Astrocyte of the spinal cord (primary cell): Measurements from ENCODE around the gene SET.

ENCODE experiments used
- DNase-seq: peaks from one replicate; pipeline ENCODE4 v3.0.0; 2011; ENCODE audit warnings: low read depth, low spot score
- H3K4me3 ChIP-seq: 2 replicates; pipeline ENCODE4 v1.5.1; 2011; ENCODE audit warnings: low read depth, mild to moderate bottlenecking, low read length, moderate library complexity
- in situ Hi-C: cut with HindIII; loops from 2 replicates; pipeline ENCODE4 v1.10.0; 2017; ENCODE audit warnings: low sequenced_read_pairs
- TF ChIP-seq, protein P1 (sequence below): IDR thresholded peaks from 2 replicates; pipeline ENCODE4 v1.5.1; 2012; ENCODE audit warnings: low read depth, mild to moderate bottlenecking, low read length, inconsistent platforms

Gene SET

DNA sequence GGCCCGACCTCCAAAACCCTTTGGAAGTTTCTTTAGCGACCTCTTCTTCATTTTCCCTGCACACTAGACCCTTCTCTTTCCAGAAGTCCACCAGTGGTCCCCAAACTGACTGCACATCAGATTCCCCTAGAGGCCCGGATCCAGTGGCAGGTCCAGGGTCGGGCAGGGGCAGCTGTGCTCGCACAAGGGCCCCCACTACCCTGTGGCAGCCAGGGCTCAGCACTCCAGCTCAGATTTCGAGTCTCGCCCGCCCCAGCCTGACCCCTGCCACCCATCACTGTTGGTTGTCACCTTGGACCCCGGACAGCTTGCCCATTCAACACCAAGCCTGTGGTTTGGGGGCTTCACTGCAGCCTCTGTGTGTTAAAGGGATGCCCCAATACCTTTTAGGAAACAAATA lies 42.7 kb downstream of the SET start:
- TF ChIP-seq, protein P1, sequence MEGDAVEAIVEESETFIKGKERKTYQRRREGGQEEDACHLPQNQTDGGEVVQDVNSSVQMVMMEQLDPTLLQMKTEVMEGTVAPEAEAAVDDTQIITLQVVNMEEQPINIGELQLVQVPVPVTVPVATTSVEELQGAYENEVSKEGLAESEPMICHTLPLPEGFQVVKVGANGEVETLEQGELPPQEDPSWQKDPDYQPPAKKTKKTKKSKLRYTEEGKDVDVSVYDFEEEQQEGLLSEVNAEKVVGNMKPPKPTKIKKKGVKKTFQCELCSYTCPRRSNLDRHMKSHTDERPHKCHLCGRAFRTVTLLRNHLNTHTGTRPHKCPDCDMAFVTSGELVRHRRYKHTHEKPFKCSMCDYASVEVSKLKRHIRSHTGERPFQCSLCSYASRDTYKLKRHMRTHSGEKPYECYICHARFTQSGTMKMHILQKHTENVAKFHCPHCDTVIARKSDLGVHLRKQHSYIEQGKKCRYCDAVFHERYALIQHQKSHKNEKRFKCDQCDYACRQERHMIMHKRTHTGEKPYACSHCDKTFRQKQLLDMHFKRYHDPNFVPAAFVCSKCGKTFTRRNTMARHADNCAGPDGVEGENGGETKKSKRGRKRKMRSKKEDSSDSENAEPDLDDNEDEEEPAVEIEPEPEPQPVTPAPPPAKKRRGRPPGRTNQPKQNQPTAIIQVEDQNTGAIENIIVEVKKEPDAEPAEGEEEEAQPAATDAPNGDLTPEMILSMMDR, result no peak
- in situ Hi-C loops, result no loop called here
- H3K4me3 ChIP-seq, result no peak overlapping the region
- no peak for DNase-seq

DNA sequence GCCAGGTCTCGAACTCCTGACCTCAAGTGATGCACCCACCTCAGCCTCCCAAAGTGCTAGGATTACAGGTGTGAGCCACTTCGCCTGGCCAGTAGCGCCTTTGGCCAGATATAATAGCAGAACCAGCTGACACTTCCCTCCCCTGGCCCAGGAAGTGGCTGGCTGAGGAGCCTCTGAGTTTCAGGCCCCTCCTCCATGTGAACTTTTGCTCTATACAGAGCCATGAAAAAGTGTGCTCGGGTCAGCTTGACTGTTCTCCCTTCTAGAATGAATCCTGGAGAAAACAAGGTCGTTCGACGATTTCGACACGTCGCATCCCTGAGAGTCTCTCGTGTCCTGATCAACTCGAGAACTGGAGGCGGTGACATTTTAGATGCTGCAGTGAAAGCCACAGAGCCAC lies 43.6 kb downstream of the SET start:
- TF ChIP-seq, protein P1, result no peak
- H3K4me3 ChIP-seq, result no peak overlapping the region
- no peak for DNase-seq
- in situ Hi-C loops, result no loop called here

DNA sequence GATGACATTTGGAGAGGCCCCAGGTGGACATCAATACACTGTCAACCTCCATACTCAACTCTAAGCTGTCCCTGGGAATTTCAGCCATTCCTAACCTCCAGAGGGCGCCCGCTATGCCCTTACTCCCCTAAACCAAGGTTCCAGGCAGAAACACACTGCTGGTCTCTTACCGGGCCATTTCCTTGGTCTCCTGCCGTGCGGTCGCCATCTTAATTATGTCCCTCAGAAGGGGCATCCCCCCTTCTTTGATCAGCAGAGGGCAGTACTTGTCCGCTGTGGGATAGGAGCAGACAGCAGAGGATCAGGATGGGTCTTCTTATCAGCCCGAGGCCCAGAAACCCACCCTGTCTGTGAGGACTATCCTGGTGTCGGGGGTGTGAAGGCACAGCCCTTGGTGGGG lies 44.2 kb downstream of the SET start:
- DNase-seq, result peak; percentile 87
- TF ChIP-seq, protein P1, result peak; percentile 83
- H3K4me3 ChIP-seq, result peak overlapping the region; percentile 1
- in situ Hi-C loops, result no loop called here

DNA sequence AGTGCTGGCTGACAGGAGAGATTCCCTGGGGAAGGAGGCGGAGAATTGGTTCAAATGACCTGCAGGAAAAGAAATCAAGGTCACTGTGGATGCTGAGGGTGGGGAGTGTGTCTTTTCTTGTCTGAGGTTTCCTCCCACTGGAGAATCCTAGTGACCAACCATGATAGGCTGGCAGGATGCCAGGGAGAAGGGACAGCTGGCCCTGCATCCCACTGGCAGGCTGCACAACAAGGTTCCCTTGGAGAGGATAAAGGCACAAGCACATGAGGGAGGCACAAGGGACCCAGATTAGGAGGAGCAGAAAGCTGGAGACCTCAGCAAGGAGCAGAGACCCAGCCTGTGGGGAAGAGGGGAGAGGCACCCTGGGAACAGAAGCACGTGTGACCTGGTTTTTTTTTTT lies 46.4 kb downstream of the SET start:
- in situ Hi-C loops, result no loop called here
- H3K4me3 ChIP-seq, result no peak overlapping the region

DNA sequence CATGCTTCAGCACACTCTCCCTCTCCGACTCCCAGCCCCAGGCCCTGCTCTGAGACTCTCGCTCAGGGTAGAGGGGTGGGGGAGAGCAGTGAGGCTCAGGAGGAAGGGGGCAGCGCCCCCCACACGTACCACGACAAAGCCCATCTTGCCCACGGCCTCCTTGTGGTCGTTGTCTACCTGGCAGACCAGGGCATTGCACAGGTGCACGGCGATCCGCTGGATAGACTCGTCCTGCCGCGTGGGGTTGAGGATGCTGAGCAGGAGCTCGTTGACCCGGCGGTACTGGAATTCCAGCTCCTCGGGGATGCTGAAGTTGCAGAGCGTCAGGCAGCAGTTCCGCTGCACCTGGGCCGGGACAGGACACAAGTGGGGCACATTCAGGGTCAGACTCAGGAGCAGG lies 53.4 kb downstream of the SET start:
- in situ Hi-C loops, result no loop called here
- no peak overlapping the region for H3K4me3 ChIP-seq
- DNase-seq, result no peak
- TF ChIP-seq, protein P1, result no peak

More for the DNA sequence above, 46.4 kb downstream of the SET start:
- DNase-seq, result no peak
- TF ChIP-seq, protein P1, result no peak

DNA sequence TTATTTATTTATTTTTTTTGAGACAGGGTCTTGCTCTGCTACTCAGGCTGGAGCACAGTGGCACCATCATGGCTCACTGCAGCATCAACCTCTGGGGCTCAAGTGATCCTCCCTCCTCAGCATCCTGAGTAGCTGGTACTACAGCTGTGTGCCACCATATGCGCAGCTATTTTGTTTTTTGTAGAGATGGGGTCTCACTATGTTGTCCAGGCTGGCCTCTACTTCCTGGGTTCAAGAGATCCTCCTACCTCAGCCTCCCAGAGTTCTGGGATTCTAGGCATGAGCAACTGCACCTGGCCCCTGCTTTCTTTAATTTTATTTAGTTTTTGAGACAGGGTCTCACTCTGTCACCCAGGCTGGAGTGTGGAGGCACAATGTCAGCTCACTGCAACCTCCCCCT lies 54.4 kb downstream of the SET start:
- DNase-seq, result no peak
- no peak overlapping the region for H3K4me3 ChIP-seq
- in situ Hi-C loops, result no loop called here
- TF ChIP-seq, protein P1, result no peak
